ENCODE measurements around the gene KLHL25.

The KLHL25 gene

DNA sequence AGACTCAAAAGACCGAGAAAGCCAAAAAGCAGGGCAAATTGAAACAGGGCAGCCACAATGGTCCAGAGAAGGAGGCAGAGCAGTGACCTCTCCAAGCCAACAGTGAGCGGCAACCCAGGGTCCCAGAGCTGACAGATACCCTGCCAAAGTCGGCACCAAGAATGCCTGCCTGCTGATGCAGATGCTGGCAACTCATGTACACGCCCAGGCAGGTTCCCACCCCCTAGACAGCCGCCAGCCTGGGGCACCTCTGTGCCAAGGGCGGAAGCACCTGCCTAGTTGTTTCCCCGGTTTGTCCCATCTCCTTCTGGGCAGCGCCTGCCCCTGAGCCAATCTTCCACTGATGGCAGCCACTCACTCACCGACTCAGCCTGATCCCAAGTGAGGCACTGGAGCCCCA, 22.1 kb downstream of the KLHL25 start:
- DNase-seq, result no peak

DNA sequence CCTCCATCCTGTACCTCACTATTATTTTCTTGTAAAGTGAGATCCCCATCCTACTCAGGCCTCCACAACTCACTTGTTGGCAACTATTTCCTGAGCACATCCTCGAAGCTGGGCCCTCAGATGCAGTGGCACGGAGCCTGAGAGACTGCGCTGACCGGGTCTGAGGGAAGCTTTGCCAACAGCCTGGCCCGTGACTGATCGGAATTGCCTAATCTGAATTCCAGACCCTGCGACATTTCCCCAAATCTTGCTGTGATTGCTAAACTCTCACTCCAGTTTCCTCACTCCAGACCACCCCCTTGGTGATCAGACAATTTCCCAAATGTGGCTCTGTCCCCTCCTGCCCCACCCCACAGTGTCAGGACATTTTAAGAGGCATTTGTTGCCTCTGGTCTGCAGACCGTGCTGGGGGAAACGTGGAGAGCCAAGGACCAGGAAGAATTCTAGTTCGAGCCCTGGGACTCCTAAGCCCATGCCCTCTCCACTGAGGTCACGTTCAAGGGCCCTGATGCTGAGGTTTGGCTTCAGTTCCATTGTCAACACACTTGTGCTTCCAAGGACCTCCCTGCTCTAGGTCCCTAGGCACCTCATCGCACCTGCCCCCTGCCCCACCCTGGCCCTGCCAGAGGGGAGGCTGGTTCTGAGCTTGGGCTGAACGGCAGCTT, 22.8 kb downstream of the KLHL25 start:
- no peak for DNase-seq

DNA sequence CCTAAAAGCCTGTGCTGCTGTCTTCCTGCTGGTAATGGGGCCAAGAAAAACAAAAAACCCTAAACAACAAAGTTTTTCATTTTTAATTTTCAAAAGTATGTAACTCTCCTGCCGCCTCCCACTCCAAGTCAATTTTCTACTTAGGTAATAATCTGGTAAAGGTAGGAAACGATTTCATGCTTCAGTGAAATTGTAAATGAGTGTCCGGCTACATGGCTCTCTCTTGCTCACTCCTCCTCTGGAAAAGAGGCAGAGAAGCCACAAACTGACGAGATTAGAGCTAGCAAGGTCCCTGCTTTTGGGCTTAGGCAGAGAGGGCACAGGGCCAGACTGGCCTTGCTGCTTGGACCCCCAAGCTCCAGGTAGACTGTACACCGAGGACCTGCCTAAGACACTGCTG, 23.5 kb downstream of the KLHL25 start:
- DNase-seq, result no peak

DNA sequence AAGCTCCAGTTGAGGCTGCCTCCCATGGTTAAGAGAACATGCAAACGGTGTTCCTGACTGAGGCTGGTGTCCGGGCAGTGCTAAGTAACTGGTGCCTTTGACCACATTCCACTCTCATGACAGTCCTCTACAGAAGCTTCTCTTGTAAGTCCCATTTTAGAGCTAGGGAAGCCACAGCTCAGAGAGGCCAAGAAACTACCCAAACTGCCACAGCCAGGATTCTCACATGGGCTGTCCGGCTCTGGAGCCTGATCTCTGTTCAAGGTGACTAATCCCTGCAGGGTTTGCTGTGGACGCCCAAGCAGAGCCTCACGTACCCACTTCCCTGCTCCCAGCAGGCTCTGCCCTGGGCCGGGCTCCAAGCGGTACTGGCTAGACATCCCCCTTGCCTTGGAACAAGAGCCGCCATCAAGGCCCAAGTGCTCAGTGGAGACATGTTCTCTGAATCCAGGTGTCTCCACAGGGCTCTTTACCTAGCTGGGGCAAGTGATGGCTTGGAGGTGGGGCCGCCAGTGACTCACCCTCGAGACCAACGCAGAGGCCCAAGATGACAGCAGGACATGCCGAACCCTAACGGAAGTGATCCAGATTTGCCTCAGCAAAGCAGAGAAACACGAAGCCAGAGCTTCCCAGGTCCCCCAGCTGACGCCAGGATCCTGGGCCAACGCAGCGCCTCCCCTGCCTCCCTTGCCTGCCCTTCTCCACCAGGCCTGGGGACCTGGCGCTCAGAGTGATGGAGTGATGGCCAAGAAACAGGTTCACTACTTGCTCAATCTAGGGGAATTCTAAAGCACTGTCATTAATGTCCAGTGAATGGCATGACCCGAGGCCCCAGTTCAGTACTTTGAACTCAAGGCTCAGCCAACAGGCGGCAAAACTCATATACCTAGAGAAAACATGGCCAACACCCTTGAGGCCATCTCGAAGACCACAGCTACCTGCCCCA, 24.4 kb downstream of the KLHL25 start:
- DNase-seq, result no peak

DNA sequence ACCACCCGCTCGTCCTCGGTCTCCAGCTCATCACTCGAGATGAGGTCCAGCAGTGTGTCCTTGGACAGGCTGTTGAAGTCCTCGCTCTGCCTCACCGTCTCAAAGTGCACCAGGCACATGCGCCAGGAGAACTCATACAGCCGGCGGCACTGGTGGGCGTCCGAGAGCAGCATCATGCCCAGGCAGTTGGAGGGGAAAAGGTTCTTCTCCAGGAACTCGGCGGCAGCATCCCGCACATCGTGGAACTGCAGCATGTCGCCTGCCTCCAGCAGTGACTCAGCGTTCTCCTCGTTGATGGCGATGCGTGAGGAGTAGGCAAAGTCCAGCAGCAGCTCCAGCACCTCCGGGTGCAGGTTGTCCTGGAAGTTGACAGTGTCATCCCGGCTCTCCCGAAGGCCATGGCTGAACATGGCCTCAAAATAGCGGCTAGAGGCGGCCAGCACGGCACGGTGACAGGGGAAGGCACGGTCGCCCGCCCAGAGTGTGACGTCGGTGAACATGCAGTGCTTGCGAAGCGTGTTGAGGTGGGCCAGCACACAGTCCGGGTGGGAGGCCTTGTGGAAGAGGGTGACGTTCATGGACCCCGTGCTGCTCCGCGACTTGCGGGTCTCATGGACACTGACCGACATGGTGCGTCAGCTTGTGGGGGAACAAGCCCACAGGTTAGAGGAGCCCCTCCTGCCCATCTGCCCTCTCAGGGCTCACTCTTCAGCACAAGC, 25.4 kb downstream of the KLHL25 start:
- DNase-seq, result no peak

DNA sequence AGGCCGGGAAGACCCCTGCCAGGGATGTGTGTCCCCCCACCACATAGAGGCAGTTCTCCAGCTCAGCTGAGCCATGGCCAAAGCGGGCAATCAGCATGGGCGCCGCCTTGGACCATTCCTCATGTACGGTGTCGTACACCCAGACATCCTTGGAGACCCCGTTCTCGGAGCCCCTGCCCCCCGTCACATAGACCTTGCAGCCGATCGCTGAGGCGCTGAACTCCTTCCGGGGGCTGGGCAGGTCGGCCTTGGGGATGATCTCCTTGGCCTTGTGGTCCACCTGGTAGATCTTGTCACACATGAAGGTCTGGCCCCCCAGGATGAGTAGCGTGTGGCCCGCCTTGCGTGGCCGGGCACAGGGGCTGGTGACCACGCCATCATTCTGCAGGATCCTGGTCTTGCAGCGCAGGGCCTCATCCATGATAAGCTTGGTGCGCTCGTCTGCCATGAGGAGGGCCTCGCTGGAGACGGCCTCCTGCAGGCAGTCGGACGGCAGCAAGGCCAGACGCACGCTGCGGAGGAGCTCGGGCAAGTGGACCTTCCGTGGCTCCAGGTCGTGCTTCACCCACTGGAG, 26.0 kb downstream of the KLHL25 start:
- DNase-seq, result no peak

DNA sequence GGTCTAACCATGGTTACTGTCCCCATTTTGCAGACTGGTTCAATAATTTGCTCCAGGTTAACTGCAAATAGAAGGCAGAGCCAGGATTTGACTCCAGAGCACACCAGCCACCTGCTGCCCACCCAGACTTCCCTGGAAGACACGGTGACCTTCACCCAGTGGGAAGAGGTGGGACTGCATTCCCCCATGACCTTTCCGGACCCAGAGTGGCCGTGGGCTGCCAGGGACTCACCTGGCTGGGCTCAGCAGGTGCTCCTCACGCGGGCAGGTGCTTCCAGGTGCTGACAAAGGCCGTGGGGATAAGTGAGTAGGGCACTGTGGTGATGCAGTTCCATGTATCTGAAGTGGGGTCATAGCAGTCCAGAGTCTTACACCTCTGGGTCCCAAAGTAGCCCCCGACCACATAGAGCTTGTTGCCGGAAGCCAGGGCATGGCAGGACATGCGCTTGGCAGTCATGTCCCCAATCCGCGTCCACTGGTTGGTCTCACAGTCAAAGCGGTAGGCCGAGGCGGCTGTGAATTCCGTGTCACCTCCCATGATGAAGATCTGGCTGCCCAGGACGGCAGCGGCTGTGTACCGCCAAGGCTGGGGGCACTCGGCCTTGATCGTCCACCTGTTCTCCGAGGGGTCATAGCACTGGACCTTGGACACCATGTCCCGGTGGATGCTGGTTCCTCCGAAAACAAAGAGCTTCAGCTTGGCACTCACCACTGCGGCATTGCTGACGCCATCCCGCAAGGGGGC, 26.8 kb downstream of the KLHL25 start:
- no peak for DNase-seq

DNA sequence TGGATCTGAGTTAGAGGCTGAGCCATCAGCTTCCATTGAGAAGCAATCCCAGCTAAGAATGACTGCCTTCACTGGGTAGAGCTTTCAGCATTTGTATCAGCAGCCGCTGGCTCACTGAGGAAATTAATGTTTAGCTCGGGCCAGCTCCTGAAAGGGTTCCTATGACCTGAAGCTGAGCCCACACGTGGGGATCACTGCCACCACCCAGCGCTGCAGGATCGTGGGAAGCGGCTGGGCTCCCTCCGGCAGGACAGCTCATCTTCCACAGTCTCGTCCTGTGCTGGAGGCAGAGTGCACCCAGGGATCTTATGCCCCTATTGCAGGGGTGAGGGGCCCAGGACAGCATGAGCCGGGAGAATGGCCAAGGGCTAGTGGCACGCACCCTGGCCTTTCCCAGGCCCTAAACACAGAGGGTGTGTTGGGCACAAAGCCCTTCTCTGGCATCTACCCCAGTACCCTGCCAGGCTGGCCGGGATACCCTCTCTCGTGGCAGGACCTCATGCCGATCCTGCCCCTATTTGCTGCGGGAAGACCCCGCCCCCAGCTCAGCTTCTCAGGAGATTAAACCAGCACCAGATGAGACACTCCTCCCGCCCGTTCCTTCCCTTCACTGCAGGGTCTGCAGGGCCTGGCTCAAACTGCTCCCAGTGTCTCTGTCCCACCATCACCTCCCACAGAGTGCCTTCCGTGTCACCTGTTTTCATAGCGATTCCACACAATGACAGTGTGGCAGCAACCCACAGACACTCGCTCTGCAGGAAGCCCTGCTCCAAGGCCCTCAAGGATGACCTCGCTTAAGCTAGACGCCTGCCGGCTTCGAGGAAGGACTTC, 28.5 kb downstream of the KLHL25 start:
- DNase-seq, result no peak

DNA sequence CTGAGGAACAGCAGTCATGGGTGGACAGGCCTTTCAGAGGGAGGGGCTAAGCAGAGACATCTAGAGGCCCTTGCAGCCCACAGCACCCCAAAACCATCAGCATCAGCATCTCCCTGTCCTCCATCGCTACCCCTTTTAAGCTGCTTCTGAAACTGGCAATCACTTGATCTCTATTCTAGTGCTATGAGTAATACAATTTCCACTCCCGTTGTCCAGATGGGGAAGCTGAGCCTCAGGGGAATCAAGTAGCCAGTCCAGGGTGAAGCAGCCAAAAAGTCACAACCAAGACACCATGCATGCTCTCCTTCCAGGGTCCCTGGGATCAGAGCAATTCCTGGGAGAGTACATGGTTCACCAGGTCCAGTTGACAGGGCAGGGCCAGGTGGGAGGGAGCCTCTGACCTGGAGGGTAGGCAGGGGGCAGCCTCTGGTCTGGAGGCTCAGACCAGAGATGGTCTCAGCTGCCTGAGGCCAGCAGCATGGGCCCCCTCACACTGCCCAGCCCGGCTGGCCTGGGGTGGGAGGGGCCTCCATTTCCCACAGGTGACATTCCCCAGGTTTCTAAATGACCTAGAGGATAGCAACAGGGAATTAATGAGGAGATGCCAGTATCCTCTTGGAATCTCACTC, 30.0 kb downstream of the KLHL25 start:
- DNase-seq, result no peak

DNA sequence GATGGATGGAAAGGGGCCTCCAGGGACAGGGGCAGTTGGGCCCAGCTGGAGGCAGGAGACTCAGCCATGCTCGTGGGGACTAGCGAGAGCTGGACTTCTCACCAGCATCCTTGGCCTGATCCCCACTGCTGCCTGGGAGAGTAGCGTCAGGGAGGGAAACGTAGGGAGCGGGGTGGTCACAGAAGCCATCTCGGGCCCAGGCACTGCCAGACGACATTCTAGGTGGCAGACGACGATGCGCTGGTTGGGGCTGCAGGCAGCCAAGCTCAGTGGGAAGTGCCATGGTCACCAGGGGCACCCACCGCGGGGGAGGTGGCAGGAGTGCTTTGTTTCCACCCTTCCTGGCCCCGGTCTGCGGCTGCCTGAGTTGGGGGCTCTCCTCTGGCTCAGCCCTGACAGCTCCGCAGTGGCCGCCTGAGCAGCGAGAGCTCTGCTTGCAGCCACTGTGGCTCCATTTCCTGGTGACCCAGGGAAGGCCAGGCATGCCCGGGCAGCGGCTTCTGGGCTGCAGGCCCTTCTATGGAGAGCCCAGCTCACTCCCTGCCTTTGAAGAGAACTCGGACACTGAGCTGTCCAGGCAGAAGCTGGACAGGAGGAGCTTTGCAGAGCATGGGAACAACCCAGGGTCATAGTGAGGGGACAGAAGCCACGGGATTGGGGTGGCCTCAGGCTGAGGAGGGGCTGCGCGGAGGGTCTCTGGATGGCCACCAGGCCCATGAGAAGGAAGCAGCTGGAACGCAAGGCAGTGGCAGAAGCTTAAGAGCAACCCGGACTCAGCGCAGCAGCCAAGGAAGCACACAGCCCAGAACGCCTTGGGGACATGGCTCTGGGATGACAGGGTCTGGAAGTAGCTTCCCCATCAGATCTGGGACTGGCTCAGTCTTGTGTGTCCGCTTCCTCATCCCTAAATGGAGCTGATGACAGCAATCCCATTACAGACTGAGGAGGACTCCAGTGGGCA, 30.8 kb downstream of the KLHL25 start:
- no peak for DNase-seq

DNA sequence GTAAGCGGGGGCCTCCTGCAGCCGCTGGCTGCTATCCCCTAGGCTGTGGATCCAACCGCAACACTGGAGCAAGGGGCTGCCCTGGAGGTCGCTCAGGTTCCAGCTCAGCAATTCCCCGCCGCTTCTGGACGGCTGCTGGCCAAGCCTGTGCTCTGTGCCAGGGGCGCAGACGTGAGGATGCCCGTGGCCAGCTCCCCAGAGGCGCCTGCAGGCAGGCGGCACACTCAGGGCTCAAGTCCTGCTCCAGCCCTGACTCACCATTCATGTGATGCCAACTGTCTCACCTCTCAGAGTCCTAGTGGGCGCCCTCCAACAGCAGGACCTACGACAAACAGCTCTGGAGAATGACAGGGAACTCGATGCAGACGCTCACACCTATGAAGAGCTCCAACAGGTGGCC, 31.6 kb downstream of the KLHL25 start:
- no peak for DNase-seq

DNA sequence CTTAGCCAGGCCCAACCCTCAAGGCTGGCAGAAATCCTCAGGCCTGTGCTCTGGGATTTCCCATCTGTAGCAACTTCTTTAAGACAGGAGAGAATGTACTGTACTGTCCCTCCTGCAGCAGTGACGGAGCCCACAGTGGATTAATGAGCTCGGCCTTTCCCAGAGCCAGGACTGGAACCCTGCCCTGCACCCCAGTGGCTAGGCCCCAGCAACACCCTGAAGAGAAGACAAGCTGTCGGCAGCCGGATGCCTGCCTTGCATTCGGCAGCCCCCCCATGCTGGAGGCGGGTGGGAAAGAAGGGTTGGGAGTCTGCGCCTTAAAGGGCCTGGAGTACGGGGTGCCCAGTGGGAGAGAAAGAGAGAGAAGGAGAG, 32.0 kb downstream of the KLHL25 start:
- DNase-seq, result no peak

DNA sequence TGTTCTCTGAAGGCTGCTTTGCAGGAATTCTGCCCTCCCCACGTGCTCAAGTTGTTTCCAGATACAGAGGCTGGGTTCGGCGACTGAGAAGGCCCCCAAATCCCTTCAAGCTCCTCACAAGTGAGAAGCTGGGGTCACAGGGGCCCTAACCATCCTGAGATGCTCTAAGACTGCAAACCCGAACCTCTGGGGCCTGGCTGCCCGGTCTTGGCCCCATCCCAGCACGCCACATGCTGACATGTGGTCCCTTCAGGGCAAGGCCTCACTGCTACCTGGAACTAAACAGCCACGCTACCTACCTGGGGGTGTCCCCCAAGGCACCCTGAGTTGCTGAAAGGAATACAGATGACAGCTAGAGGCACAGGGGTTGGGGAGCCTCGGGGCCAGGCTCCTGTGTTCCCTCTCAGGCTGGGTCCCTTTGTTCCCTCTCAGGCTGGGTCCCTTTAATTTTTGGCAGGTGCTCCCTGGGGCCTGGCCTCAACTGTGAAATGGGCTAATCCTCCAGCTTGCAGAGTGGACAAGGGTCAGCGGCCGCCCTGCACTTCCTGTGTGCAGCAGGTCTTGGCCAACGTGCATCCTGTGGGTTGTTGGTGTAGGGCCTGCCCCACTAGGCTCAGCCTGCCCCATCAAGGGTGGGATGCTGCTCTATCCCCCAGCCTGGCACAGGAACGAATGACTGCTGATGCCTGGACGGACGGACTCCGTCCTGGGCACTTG, 32.5 kb downstream of the KLHL25 start:
- DNase-seq, result no peak

DNA sequence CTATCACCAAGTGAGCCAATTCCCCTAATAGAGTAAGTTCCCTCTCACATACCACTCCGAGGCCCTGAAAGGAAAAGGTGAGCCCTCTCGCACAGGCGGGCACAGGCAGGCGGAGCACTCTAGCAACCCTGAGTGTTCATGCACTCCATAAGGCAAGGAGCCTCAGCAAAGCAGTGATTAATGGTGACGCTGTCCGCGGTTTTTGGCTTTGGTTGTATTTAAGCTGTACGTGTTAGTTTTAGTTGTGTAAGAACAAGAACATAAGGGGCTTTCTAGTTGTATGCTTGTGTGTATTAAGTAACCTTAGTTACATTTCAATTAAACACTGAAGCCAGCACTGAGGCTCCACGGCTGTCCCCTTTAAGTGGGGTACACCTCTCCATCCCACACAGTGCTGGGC, 33.1 kb downstream of the KLHL25 start:
- DNase-seq, result no peak

DNA sequence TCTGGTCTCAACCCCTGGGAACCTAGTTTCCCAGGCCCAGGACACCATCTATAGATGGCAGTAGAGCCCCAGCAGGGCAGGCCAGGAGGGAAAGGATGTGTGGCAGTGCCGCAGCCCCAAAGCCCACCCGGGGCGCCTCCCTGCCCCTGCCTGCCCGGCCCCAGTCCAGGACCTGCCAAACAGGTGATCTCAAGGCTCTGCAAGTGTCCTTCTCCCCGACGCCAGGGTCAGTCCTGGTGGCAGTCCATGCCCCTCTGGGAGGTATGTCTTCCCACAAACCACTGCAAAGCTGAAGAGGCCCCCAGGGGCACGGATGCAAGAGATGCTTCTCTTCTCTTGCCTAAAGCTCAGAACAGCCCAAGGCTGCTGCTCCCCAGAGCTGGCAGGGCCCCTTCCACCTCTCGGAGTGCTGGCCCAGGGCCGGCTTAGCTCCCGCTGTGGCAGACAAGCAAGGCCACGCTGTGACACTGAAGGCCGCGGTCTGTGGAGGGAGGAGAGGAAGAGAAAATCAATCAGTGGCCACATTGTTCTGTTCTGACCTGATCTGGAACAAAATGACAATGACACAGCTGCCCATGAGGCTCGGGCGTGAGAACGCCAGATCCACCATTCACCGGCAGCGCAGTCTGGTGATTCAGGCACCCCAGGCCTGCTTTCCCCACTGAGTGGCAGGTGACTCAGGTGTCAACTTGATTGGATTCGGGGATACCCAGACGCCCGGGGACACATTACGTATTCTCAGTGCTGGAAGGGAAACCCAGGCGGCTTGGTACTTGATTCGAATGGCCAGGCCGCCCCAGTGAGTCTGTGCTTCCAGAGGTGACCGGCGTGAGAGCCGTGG, 34.0 kb downstream of the KLHL25 start:
- no peak for DNase-seq

DNA sequence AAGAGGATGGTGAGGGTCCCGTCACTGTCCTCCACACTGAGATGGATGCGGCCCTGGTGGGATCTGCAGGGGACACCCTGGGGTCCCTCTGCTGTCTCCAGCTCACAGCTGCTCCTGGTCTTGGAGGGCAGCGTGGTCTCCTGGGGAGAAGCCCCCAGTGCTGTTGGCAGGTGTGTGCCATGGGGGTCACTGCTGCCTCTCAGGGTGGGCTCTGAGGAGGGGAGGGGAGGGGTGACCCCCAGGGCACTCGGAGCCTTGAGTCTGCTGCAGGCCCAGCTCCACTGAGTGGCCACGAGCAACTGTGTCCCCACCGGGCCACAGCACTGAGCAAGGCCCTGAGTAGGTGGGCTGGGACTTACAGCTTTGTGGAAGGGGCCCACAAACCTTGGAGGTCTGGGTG, 34.7 kb downstream of the KLHL25 start:
- no peak for DNase-seq

DNA sequence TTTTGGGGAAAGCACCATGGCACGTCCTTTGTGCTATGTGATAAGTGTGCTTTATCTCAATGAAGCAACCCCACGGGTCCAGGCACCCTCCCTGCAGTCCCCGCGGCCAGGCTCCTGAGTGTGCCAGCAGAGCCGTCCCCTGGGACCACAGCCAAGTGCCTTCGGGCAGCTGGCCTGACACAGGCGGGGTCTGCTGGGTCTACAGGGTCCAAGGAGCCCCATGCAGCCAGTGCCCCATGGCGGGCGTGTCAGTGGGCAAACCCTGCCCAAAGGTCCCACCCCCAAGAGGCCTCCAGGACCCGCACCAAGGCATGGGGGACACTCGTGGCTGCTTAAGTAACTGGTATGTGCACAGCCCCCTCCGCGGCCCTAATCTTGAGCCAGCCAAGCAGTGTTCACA, 35.3 kb downstream of the KLHL25 start:
- DNase-seq, result no peak

DNA sequence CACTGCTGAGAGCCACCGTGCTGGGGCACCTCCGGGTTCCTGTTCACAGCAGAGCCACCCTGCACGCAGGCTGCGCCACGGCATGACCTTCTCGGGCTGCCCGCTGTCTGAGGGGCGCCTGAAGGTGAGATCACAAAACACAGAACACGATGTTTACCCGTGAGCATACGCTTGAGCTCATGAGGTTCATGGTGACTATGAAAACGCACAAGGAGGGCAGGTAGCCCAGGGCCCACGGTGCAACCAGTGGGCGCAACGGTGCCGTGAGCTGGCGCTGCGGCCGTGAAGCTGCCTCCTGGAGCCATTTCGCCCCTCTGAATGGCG, 36.1 kb downstream of the KLHL25 start:
- DNase-seq, result no peak
